HG03039 (cell line): ENCODE measurements around the gene MRPL19.

ENCODE experiments used
- ATAC-seq: cut with Tn5 transposase; IDR thresholded peaks from one replicate; pipeline ENCODE4 v1.9.1; 2021; ENCODE audit warnings: mild to moderate bottlenecking, moderate library complexity; ENCODE audit not compliant: unreplicated experiment

The MRPL19 gene

GRCh38 chr2:75646583-75647425 is at the start of gene MRPL19:
MRPL19 (plus strand) TSS chr2:75646783; CDS start chr2:75646808, 25 bp downstream.
- ATAC-seq = peak; percentile 96

- ATAC-seq = no peak
Observed at GRCh38 chr2:75596784-75597183, 49.8 kb upstream of the MRPL19 start.

- no peak for ATAC-seq
Observed at GRCh38 chr2:75597949-75598348, 48.6 kb upstream of the MRPL19 start.

GRCh38 chr2:75598589-75599155 is 47.9 kb upstream of the MRPL19 start:
- ATAC-seq = no peak

- ATAC-seq = no peak
Observed at GRCh38 chr2:75600461-75601011, 46.0 kb upstream of the MRPL19 start.

- ATAC-seq = no peak
Observed at GRCh38 chr2:75602724-75603342, 43.8 kb upstream of the MRPL19 start.

- ATAC-seq = no peak
Observed at GRCh38 chr2:75603477-75603876, 43.1 kb upstream of the MRPL19 start.

GRCh38 chr2:75604484-75604883 is 42.1 kb upstream of the MRPL19 start:
- ATAC-seq = no peak

GRCh38 chr2:75605770-75606529 is 40.6 kb upstream of the MRPL19 start:
- no peak for ATAC-seq

- no peak for ATAC-seq
Observed at GRCh38 chr2:75606761-75607399, 39.7 kb upstream of the MRPL19 start.

GRCh38 chr2:75607400-75607798 is 39.2 kb upstream of the MRPL19 start:
- ATAC-seq = no peak

GRCh38 chr2:75607988-75608683 is 38.4 kb upstream of the MRPL19 start:
- ATAC-seq = no peak

- peak; percentile 70 for ATAC-seq
Observed at GRCh38 chr2:75608684-75609333, 37.8 kb upstream of the MRPL19 start.

- no peak for ATAC-seq
Observed at GRCh38 chr2:75609334-75609689, 37.3 kb upstream of the MRPL19 start.

- ATAC-seq = no peak
Observed at GRCh38 chr2:75609937-75610508, 36.6 kb upstream of the MRPL19 start.

- no peak for ATAC-seq
Observed at GRCh38 chr2:75610671-75611070, 35.9 kb upstream of the MRPL19 start.

GRCh38 chr2:75612108-75612861 is 34.3 kb upstream of the MRPL19 start:
- ATAC-seq = no peak

GRCh38 chr2:75612862-75613243 is 33.7 kb upstream of the MRPL19 start:
- ATAC-seq = no peak
